GM03348 (cell line): Measurements from ENCODE around the gene SRGAP2C.
"Not testable (repeated sequence)": the region's sequence is repeated elsewhere in the genome, so short reads cannot be mapped to it uniquely, and the experiment has no call there.

ENCODE experiments used
- DNase-seq: peaks from one replicate; pipeline ENCODE4 v3.0.0; 2012; ENCODE audit warnings: low spot score

The SRGAP2C gene

GRCh38 chr1:121337958-121338357 is 153.2 kb downstream of the SRGAP2C start:
- DNase-seq: not testable (repeated sequence)

DNA sequence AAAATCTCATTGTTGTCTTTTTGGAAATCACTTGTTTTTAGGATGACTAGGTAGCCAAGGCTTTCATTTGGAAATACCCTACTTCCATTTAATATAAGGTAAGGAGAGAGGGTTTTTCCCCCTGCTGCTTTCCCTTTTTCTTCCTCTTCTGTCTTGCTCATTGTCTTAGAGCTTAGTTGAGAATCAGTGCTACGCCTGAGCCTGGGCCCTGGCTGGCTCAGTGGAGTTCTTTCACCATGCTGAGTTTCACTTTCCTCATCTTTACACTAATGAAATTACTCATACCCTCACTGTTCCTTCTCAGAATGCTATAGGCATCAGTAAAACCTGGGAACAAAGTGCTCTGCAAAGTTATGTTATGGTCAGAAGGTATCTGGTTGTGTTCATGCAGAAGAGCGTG is 154.8 kb downstream of the SRGAP2C start:
- not testable (repeated sequence) for DNase-seq

DNA sequence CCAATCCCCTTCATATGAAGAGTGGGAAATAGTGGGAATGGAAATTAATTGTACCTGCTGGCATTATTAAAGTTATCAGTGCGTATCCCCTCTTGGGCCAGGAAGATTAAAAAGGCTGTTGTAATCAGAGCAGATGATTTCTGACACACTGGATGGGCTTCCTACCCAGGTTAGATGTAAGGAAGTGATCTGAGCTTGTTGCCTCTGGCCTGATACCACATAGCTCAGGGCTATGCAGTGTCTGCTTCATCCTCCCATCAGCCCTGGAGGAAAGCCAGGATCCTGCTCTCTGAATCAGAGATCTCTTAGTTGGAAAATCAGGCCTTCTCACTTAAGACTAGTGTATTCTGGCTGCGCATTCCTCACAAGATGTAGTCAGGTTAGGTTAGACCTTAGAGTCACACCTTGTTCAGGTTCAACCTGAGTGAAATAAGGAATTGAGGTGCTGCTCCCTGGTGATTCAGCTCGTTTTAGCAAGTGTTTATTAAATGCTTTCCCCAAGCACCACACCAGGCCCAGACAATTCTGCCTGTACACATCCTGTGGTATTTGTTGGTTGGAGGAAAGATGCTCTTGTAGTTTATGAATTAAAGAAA is 158.6 kb downstream of the SRGAP2C start:
- not testable (repeated sequence) for DNase-seq

DNA sequence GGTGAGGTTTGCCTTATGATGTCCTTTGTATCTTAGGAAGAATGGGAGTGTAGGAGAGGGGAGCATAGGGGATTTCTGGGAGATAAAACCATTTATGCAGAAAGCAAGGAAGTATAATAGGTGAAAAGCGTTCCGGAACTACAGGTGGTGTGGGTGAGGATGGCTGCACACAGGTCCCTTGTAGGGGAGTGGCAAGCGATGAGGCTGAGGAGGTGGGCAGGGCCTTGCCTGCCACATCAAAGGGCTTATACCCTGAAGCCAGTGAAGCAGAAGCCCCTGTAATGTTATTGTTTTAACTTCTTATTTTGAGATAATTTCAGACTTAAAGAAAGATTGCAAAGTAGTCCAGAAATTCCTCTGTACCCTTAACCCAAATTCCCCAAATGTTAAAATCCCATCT is 159.6 kb downstream of the SRGAP2C start:
- DNase-seq: not testable (repeated sequence)

GRCh38 chr1:121346654-121347053 is 161.9 kb downstream of the SRGAP2C start:
- DNase-seq: not testable (repeated sequence)

DNA sequence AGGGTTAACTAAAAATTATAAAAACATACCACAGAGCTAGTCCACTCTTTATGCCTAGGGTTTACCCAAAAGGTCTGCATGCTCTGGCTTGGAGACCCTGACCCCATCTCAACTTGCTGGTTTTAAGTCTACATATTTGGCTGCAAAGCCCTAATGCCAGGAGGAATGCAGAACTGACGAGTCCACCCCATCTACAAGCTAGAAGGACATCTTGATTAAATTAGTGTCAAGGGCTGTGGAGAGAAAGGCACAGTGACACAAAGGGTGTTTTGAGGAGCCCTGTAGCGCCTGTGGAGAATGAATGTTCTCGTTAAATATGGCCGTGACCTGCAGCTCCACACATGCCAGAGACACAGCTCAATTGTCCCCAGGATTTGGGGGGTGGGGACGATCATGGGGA is 162.7 kb downstream of the SRGAP2C start:
- not testable (repeated sequence) for DNase-seq

GRCh38 chr1:121348115-121348514 is 163.3 kb downstream of the SRGAP2C start:
- not testable (repeated sequence) for DNase-seq

DNA sequence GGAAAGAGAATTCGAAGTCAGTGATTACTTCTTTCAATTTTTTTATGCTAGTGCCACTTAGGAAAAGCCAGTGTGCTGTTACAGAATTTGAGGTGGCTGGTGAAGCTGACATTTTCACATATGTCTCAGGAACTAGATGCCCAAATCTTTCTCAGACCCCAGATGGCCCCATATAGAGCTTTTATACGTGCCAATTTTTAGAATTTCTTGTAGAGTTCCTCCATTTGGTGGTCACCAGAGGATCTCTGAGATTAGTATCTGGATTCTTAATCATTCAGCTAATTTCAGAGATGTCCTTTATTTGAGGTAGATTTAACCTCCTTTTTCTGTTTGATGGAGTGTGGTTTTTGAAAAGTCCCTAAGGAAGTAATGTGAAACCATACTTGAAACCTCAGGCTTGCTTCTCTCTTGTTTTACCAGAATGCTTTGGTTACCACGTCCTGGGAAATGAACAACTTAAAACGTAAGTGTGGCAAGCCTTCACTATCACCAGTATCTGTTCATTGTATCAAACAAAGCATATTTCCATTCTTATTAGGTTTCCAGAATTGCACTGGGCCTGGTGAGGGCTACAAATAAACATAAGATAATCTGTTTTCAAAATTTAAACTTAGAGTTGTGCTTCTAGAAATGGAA is 164.7 kb downstream of the SRGAP2C start:
- not testable (repeated sequence) for DNase-seq

- not testable (repeated sequence) for DNase-seq
These were observed 171.1 kb downstream of the SRGAP2C start for GRCh38 chr1:121355711-121356420.

DNA sequence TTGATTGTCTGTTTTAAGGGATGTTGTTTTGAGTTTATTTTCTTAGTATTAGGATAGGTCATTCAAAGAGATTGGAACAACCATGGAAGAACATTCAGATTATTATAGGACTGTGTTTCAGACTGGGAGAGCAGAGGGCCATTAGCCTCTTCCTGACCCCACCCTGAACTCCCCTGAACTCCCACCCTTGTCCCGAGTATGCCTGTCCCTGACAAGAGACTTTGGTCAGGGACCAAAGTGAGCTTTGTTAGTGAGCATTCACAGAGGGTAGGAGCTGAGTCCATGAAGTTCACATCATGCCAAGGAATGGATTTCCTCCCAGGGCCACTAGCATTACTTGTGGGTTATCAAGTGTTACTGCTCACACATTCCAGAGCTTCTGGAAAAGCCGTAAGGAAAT is 172.0 kb downstream of the SRGAP2C start:
- DNase-seq: not testable (repeated sequence)

GRCh38 chr1:121360531-121360930 is 175.8 kb downstream of the SRGAP2C start:
- DNase-seq: not testable (repeated sequence)

DNA sequence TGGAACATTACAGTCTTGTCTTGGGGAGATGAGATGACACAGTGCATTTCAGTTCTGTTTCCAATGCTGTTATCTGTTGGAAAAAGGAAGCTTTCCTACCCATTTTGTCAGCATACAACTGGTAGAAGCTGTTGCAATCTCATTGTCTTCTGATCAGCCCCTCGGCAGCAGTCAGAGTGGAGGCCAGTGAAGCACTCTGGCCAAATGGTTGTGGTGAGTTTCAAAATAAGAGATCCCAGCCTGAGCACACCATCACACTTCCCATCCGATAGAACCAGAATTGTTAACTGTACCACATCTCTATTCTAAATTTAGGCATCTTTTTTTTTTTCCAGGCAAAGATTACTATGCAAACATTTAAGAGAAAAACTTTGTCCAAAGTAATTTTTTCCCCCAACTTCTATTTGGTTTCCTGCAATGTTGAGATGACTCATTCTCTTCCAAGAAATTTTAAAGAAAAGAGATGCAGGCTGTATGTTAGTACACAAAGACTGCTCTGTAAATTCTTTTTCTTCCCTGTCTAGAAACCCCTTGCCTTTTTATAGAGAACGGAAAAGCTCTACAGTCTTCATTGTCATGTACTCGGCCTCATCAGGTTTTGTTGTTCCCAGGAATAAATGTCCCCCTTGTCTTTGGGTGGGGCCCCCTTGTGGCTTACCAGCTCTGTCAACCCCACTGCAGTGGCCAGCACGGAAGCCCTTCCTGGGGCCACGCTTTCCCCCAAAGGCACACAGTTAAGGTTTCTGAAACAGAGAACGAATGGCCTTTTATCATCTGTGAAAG is 176.9 kb downstream of the SRGAP2C start:
- not testable (repeated sequence) for DNase-seq

DNA sequence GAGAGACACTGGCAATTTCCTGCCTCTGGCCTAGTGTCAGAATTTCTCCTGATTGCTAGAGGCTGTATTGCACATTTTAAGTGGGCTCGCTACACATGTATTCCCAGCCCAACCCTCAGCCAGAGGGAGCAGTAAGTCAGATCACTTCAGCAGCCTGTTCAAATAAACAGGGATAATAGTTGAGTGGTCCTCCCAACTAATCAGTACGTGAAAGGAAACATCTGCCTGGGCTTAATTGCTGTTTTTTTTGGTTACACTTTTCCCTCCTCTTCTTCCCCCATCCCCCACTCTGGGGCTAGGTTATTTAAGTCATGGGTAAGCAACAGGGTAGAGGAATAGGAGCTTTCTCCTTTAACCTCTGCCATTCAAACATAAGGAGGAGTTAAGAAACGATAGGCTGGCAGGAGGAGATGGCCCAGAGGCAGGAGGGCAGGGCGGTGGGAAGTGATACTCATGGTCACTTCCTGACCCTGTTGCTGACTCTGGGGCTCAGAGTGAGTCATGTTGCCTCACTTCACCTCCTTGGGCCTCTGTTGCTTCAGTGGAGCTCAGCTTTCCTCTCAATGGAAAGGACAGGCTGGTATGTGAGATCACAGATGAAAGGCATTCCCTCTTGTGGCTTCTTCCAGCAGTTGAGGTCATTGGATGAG is 177.6 kb downstream of the SRGAP2C start:
- DNase-seq: not testable (repeated sequence)

DNA sequence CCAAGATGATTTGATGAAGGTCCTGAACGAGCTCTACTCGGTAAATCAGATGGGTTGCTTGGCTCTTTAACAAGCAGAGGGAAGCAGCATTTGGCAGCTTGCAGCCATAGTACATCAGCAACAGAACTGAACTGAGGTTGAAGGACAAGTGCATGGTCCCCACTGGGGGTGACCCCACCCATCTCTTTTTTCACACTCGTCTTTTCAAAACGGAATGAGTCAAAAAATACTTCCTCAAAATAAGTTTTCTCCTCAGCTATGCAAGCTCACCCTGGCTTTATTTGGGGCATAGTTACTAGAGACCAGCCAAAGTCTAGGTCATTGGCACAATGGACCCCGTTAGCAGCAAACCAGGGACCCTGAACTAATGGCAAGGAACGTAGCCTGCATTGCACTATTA is 180.5 kb downstream of the SRGAP2C start:
- not testable (repeated sequence) for DNase-seq

- not testable (repeated sequence) for DNase-seq
These were observed 180.9 kb downstream of the SRGAP2C start for GRCh38 chr1:121365723-121366122.

DNA sequence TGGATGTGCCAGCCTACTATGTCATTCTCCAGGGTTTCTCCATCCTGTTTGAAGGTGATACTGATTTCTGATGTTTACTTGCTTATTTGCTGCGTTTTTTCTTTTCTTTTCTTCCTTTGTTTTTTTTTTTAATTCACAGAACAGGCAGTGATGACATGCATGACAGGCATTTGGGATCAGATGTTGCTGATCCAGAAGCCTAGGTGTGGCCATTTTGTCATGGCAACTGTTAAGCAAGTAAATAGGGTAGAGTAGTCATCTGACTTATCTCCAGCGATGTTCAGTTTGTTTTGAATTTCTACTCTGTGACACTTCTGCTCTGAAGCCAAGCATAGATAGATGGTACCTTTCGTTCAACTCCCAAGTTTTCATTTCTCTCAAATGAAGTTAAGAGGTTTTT is 181.4 kb downstream of the SRGAP2C start:
- not testable (repeated sequence) for DNase-seq

GRCh38 chr1:121368910-121369309 is 184.1 kb downstream of the SRGAP2C start:
- DNase-seq: not testable (repeated sequence)

GRCh38 chr1:121369959-121370358 is 185.2 kb downstream of the SRGAP2C start:
- DNase-seq: not testable (repeated sequence)

GRCh38 chr1:121374851-121375367 is 190.1 kb downstream of the SRGAP2C start:
- not testable (repeated sequence) for DNase-seq

DNA sequence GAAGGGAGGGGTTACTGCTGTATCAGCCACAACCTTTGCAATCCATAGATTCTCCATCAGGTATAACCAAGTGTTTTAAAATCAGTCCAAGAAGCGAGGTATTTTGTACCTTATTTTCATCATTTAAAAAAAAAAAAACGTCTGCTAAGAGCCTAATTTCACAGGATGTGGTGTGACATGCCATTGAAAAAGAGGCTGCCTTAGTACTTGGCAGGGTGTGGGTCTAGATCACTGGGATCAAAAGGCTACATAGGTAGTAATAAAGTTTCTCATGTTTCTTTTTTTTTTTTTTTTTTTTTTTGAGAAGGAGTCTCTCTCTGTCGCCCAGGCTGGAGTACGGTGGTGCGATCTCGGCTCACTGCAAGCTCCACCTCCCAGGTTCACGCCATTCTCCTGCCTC is 192.2 kb downstream of the SRGAP2C start:
- not testable (repeated sequence) for DNase-seq

- not testable (repeated sequence) for DNase-seq
These were observed 194.0 kb downstream of the SRGAP2C start for GRCh38 chr1:121378757-121379156.
